Neutrophil (primary cell): ENCODE measurements around the gene MARVELD3.

ENCODE experiments used
- H3K27ac ChIP-seq: fragments of 200-600 bp; sonication (generic); 2 replicates; pipeline ENCODE4 v1.5.1; 2016; ENCODE audit warnings: mild to moderate bottlenecking, moderate library complexity
- H3K27me3 ChIP-seq: fragments of 200-600 bp; sonication (generic); 2 replicates; pipeline ENCODE4 v1.6.0; 2016; ENCODE audit warnings: mild to moderate bottlenecking
- H3K36me3 ChIP-seq: fragments of 200-600 bp; sonication (generic); 2 replicates; pipeline ENCODE4 v1.5.1; 2017
- H3K4me1 ChIP-seq, 2 experiments: fragments of 200-600 bp in 1 of 2; sonication (generic) in 1 of 2; 1 replicate in 1 of 2; 2 replicates in 1 of 2; pipeline versions ENCODE4 v1.5.1 to v1.6.1; 2013 to 2016; ENCODE audit warnings: low read depth in 1 of 2, low read length in 1 of 2, mild to moderate bottlenecking in 1 of 2, moderate library complexity in 1 of 2; ENCODE audit not compliant: control insufficient read depth in 1 of 2, insufficient read depth in 1 of 2
- H3K4me3 ChIP-seq, 2 experiments: fragments of 200-600 bp in 1 of 2; sonication (generic) in 1 of 2; 1 replicate in 1 of 2; 2 replicates in 1 of 2; pipeline ENCODE4 v1.5.1; 2013 to 2016; ENCODE audit warnings: low read depth in 1 of 2, low read length in 1 of 2, mild to moderate bottlenecking in 1 of 2, moderate library complexity in 1 of 2
- H3K9me3 ChIP-seq: fragments of 200-600 bp; sonication (generic); 2 replicates; pipeline ENCODE4 v1.5.1; 2016
- CTCF ChIP-seq: fragments of 200-600 bp; sonication (generic); IDR thresholded peaks from 2 replicates; pipeline ENCODE4 v1.5.1; 2016; ENCODE audit warnings: antibody characterized with exemption

MARVELD3 gene

GRCh38 chr16:71649704-71650103, 23.7 kb downstream of the MARVELD3 start:
- no peaks in the 10 kb centered on the region for H3K4me1 ChIP-seq
- no peaks in the 10 kb centered on the region for H3K27me3 ChIP-seq
- no peaks in the 10 kb centered on the region for H3K9me3 ChIP-seq
- TF ChIP-seq CTCF = no peak
- H3K4me3 ChIP-seq = no peak overlapping the region
- no peak overlapping the region for H3K27ac ChIP-seq
- H3K36me3 ChIP-seq = no peaks in the 10 kb centered on the region

GRCh38 chr16:71658771-71659170, 32.8 kb downstream of the MARVELD3 start:
- no peaks in the 10 kb centered on the region for H3K27me3 ChIP-seq
- H3K9me3 ChIP-seq = no peaks in the 10 kb centered on the region
- no peaks in the 10 kb centered on the region for H3K4me1 ChIP-seq
- H3K36me3 ChIP-seq = no peaks in the 10 kb centered on the region
- TF ChIP-seq CTCF = no peak
- no peak overlapping the region for H3K4me3 ChIP-seq
- no peak overlapping the region for H3K27ac ChIP-seq

- H3K27me3 ChIP-seq = no peaks in the 10 kb centered on the region
- H3K9me3 ChIP-seq = no peaks in the 10 kb centered on the region
- no peak overlapping the region for H3K27ac ChIP-seq
- H3K4me1 ChIP-seq = no peaks in the 10 kb centered on the region
- no peak overlapping the region for H3K4me3 ChIP-seq
- no peak for TF ChIP-seq CTCF
- H3K36me3 ChIP-seq = no peaks in the 10 kb centered on the region
These were observed 33.5 kb downstream of the MARVELD3 start for GRCh38 chr16:71659471-71659870.

GRCh38 chr16:71666264-71666663, 40.3 kb downstream of the MARVELD3 start:
- no peaks in the 10 kb centered on the region for H3K9me3 ChIP-seq
- no peaks in the 10 kb centered on the region for H3K36me3 ChIP-seq
- no peak overlapping the region for H3K4me3 ChIP-seq
- TF ChIP-seq CTCF = no peak
- H3K4me1 ChIP-seq = no peaks in the 10 kb centered on the region
- H3K27me3 ChIP-seq = no peaks in the 10 kb centered on the region
- no peak overlapping the region for H3K27ac ChIP-seq

- H3K4me3 ChIP-seq = no peak overlapping the region
- H3K4me1 ChIP-seq = no peaks in the 10 kb centered on the region
- H3K27ac ChIP-seq = no peak overlapping the region
- TF ChIP-seq CTCF = no peak
- H3K36me3 ChIP-seq = no peaks in the 10 kb centered on the region
- H3K27me3 ChIP-seq = no peaks in the 10 kb centered on the region
- H3K9me3 ChIP-seq = no peaks in the 10 kb centered on the region
These were observed 41.1 kb downstream of the MARVELD3 start for GRCh38 chr16:71666928-71667707.
